Measurements from ENCODE around the gene TAGLN2. TPM values are rescaled to one million over a fixed set of nuclear protein-coding genes. Genes with fewer than 3 reads are reported as not detected.

TAGLN2 gene
- total RNA-seq, 1 experiment from 2014 or later, result 66.9 TPM

- ChIA-PET POLR2A (interaction anchor here (0.5 kb wide), 1 partner anchor 37 kb away, joined by 3 read pairs; no protein-coding TSS in a partner anchor), CTCF (interaction anchor here (1.1 to 2.9 kb wide), 5 partner anchors 15 to 155 kb away, joined by 3 to 24 read pairs (median 5); partner anchors contain the start of gene IGSF9)
- Mint-ChIP-seq H3K4me1 (peaks cover 13% of the 10 kb centered on the region), H3K27ac (no peak overlapping the region; the same call in 1 of the 2 replicates), H3K9me3 (no peaks in the 10 kb centered on the region), H3K4me3 (no peak overlapping the region), H3K36me3 (peaks cover 34% of the 10 kb centered on the region), H3K27me3 (ENCODE audit: low read depth) (no peaks in the 10 kb centered on the region)
- DNase-seq (ENCODE audit: low spot score) (no peak), ATAC-seq (no peak)
- TF ChIP-seq AR (CRISPR knock-in tag; IDR thresholded peaks at IDR 0.05) (no peak), ZNF512 (CRISPR knock-in tag; IDR thresholded peaks at IDR 0.05; ENCODE audit: borderline replicate concordance) (no peak), TP53 (CRISPR knock-in tag; IDR thresholded peaks at IDR 0.05) (no peak), ZNF423 (CRISPR knock-in tag; IDR thresholded peaks at IDR 0.05) (no peak), ZNF425 (CRISPR knock-in tag; conservative IDR thresholded peaks at IDR 0.05) (no peak), OVOL2 (CRISPR knock-in tag; IDR thresholded peaks at IDR 0.05; ENCODE audit: borderline replicate concordance) (no peak), ETV6 (CRISPR knock-in tag; IDR thresholded peaks at IDR 0.05) (no peak), CREB1 (CRISPR knock-in tag; IDR thresholded peaks at IDR 0.05) (no peak), STAT6 (CRISPR knock-in tag; conservative IDR thresholded peaks at IDR 0.05; ENCODE audit: low read depth) (no peak), PRDM15 (CRISPR knock-in tag; IDR thresholded peaks at IDR 0.05) (no peak), E2F4 (CRISPR knock-in tag; IDR thresholded peaks at IDR 0.05; ENCODE audit: borderline replicate concordance, low read depth) (no peak), GTF2I (CRISPR knock-in tag; conservative IDR thresholded peaks at IDR 0.05) (no peak), CREM (CRISPR knock-in tag; IDR thresholded peaks at IDR 0.05) (no peak), ZNF232 (CRISPR knock-in tag; IDR thresholded peaks at IDR 0.05) (no peak), E2F1 (CRISPR knock-in tag; IDR thresholded peaks at IDR 0.05) (no peak), USF2 (CRISPR knock-in tag; IDR thresholded peaks at IDR 0.05) (no peak), ZMAT4 (CRISPR knock-in tag; IDR thresholded peaks at IDR 0.05) (no peak), NR1H2 (CRISPR knock-in tag; IDR thresholded peaks at IDR 0.05) (no peak)
Measured at GRCh38 chr1:159930634-159931033, 5.3 kb upstream of the TAGLN2 start.
